Fibroblast of villous mesenchyme (primary cell): ENCODE data around the gene DNAJC6. TPM values are rescaled to one million over a fixed set of nuclear protein-coding genes. Genes with fewer than 3 reads are reported as not detected.

Experiments
- DNase-seq: peaks from one replicate; pipeline ENCODE4 v3.0.0-alpha.2; 2010; ENCODE audit warnings: low read depth
- H3K4me3 ChIP-seq: 2 replicates; pipeline ENCODE4 v1.5.1; 2011; ENCODE audit warnings: low read depth, mild to moderate bottlenecking, low read length
- CTCF ChIP-seq: IDR thresholded peaks from 2 replicates; pipeline ENCODE4 v1.5.1; 2012; ENCODE audit warnings: low read depth, mild to moderate bottlenecking, low read length; ENCODE audit not compliant: insufficient read depth
- total RNA-seq: library from RNA; depleted of rRNA; stranded (reverse); fragments of >200 nt; gene quantifications from 2 replicates; pipeline ENCODE4 v1.2.3, GENCODE V29; 2012

Gene DNAJC6
- total RNA-seq, 1 donor: 24.6 TPM

GRCh38 chr1:65423884-65424572 lies 114.7 kb downstream of the DNAJC6 start:
- peak; percentile 88 for DNase-seq
- no peak for TF ChIP-seq CTCF
- no peak overlapping the region for H3K4me3 ChIP-seq

GRCh38 chr1:65424573-65424889 lies 115.2 kb downstream of the DNAJC6 start:
- no peak for TF ChIP-seq CTCF
- no peak for DNase-seq
- H3K4me3 ChIP-seq: no peak overlapping the region

- DNase-seq: no peak
- H3K4me3 ChIP-seq: no peak overlapping the region
- TF ChIP-seq CTCF: no peak
These were observed 115.7 kb downstream of the DNAJC6 start for GRCh38 chr1:65425006-65425405.

GRCh38 chr1:65425697-65426096 lies 116.4 kb downstream of the DNAJC6 start:
- peak; percentile 56 for DNase-seq
- TF ChIP-seq CTCF: no peak
- H3K4me3 ChIP-seq: no peak overlapping the region

GRCh38 chr1:65429078-65429477 lies 119.7 kb downstream of the DNAJC6 start:
- DNase-seq: no peak
- H3K4me3 ChIP-seq: no peak overlapping the region
- TF ChIP-seq CTCF: no peak

GRCh38 chr1:65429806-65430205 lies 120.5 kb downstream of the DNAJC6 start:
- H3K4me3 ChIP-seq: no peak overlapping the region
- DNase-seq: peak; percentile 66
- no peak for TF ChIP-seq CTCF

GRCh38 chr1:65431111-65431705 lies 121.9 kb downstream of the DNAJC6 start:
- peak; percentile 64 for TF ChIP-seq CTCF
- peak; percentile 64 for DNase-seq
- no peak overlapping the region for H3K4me3 ChIP-seq
